Dendritic cell treated with granulocyte-macrophage colony-stimulating factor and Interleukin-4, amounts not matched to agents 40 ng/mL and 50 ng/mL, for 4 days (primary cell): Measurements from ENCODE around the gene CACNA2D4.

Experiments used
- H3K27ac Mint-ChIP-seq: one replicate; pipeline ENCODE4 v1.8.0; 2022; ENCODE audit warnings: mild to moderate bottlenecking, mixed read lengths
- H3K27me3 Mint-ChIP-seq: one replicate; pipeline ENCODE4 v1.8.0; 2022; ENCODE audit warnings: mild to moderate bottlenecking, mixed read lengths
- H3K36me3 Mint-ChIP-seq: one replicate; pipeline ENCODE4 v1.8.0; 2022; ENCODE audit warnings: low read depth, mixed read lengths
- H3K4me1 Mint-ChIP-seq: one replicate; pipeline ENCODE4 v1.8.0; 2022; ENCODE audit warnings: low read depth, mixed read lengths
- H3K4me3 Mint-ChIP-seq: one replicate; pipeline ENCODE4 v1.8.0; 2022; ENCODE audit warnings: mild to moderate bottlenecking, moderate library complexity, mixed read lengths
- H3K9me3 Mint-ChIP-seq: one replicate; pipeline ENCODE4 v1.8.0; 2022; ENCODE audit warnings: mixed read lengths
- intact Hi-C: fragments of 100-400 bp; cut with micrococcal nuclease; formaldehyde crosslinking; loops from one replicate; pipeline ENCODE4 v1.15.0; 2022

The CACNA2D4 gene

GRCh38 chr12:1842183-1842904, 76.1 kb downstream of the CACNA2D4 start:
- H3K4me3 Mint-ChIP-seq = no peak overlapping the region
- no peaks in the 10 kb centered on the region for H3K9me3 Mint-ChIP-seq
- peaks cover 81% of the 10 kb centered on the region for H3K4me1 Mint-ChIP-seq
- H3K36me3 Mint-ChIP-seq = no peaks in the 10 kb centered on the region
- H3K27me3 Mint-ChIP-seq = peaks cover 12% of the 10 kb centered on the region
- H3K27ac Mint-ChIP-seq = peak overlapping the region; percentile 57
- intact Hi-C loops = loop anchor here (10.0 kb wide), 1 partner anchor 62 kb away; no protein-coding TSS in a partner anchor

GRCh38 chr12:1841586-1842182, 76.8 kb downstream of the CACNA2D4 start:
- peak overlapping the region; percentile 57 for H3K27ac Mint-ChIP-seq
- no peaks in the 10 kb centered on the region for H3K9me3 Mint-ChIP-seq
- peaks cover 75% of the 10 kb centered on the region for H3K4me1 Mint-ChIP-seq
- H3K4me3 Mint-ChIP-seq = no peak overlapping the region
- H3K36me3 Mint-ChIP-seq = no peaks in the 10 kb centered on the region
- H3K27me3 Mint-ChIP-seq = peaks cover 12% of the 10 kb centered on the region
- intact Hi-C loops = loop anchor here (10.0 kb wide), 1 partner anchor 63 kb away; no protein-coding TSS in a partner anchor

DNA sequence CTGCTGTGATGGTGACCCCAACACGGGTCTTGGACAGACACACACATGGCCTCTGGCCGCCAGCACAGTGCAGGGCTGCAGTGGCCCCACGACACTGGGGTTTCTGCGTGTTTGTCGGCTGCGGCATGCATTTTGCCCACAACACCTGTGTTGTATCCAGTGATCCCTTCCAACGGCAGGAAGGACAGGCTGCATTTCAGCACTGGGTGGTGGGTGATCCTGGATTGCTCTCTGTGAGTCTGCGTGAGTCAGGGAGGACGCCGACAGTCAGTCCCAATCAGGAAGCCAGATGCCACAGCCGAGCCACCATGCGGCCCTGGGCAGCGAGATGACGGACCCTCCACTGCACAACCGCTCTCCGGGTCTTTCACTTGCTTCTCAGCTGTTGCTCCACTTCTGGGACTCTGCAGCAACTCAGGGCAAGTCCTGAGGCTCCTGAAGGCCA, 77.4 kb downstream of the CACNA2D4 start:
- peaks cover 12% of the 10 kb centered on the region for H3K27me3 Mint-ChIP-seq
- H3K27ac Mint-ChIP-seq = no peak overlapping the region
- no peak overlapping the region for H3K4me3 Mint-ChIP-seq
- no peaks in the 10 kb centered on the region for H3K36me3 Mint-ChIP-seq
- intact Hi-C loops = loop anchor here (10.0 kb wide), 1 partner anchor 64 kb away; no protein-coding TSS in a partner anchor
- H3K9me3 Mint-ChIP-seq = no peaks in the 10 kb centered on the region
- peaks cover 76% of the 10 kb centered on the region for H3K4me1 Mint-ChIP-seq

DNA sequence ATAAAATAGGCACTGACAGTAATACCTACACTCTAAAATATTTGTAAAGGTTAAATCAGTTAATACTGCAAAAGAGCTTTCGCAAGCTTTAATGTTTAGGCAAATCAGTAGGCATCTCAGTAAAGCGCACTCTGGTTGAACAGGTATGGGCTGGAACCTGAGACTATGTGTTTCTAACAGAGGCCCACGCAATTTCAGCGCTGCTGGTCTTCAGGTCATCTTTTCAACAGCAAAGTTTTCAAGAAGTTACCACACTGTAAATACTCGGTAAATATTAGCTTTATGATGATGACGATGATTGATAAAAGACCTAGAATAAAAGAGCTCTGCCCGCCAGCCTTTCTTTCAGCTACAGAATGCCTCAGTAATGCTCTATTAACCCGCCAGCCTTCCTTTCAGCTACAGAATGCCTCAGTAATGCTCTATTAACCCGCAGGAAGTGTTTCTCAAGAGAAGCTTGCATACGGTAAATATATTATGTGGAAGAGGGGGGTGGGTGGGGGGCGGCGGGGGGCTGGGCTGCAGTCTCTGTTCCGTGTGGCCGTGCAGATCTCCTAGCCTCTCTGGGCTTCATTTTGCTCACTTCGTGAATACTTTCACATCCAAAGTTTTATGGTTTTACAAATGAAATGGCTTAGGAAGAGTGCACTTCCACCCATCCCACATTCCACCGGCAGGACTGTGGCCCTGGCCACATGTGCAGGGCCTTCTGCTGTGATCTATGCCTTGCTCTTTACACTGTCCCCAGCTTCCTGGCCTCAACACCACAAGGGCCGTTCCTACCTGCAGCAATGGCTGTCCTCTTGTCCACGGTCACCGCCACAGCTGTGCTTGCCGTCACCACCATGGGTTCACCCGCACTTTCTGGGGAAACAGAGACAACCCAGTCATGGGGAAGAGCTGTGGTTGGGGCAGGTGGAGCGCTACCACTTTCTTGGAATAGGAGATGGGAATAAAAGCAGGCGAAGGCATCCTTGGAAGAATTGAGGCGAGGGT, 78.2 kb downstream of the CACNA2D4 start:
- no peaks in the 10 kb centered on the region for H3K9me3 Mint-ChIP-seq
- no peak overlapping the region for H3K27ac Mint-ChIP-seq
- intact Hi-C loops = loop anchor here (10.0 kb wide), 1 partner anchor 65 kb away; no protein-coding TSS in a partner anchor
- no peaks in the 10 kb centered on the region for H3K36me3 Mint-ChIP-seq
- no peak overlapping the region for H3K4me3 Mint-ChIP-seq
- peaks cover 12% of the 10 kb centered on the region for H3K27me3 Mint-ChIP-seq
- H3K4me1 Mint-ChIP-seq = peaks cover 71% of the 10 kb centered on the region

GRCh38 chr12:1839464-1839863, 79.0 kb downstream of the CACNA2D4 start:
- H3K36me3 Mint-ChIP-seq = no peaks in the 10 kb centered on the region
- H3K4me1 Mint-ChIP-seq = peaks cover 65% of the 10 kb centered on the region
- intact Hi-C loops = no loop called here
- H3K27ac Mint-ChIP-seq = no peak overlapping the region
- peaks cover 8% of the 10 kb centered on the region for H3K27me3 Mint-ChIP-seq
- no peak overlapping the region for H3K4me3 Mint-ChIP-seq
- H3K9me3 Mint-ChIP-seq = no peaks in the 10 kb centered on the region

GRCh38 chr12:1838994-1839365, 79.5 kb downstream of the CACNA2D4 start:
- H3K27me3 Mint-ChIP-seq = peaks cover 11% of the 10 kb centered on the region
- no peak overlapping the region for H3K4me3 Mint-ChIP-seq
- no peaks in the 10 kb centered on the region for H3K36me3 Mint-ChIP-seq
- no peak overlapping the region for H3K27ac Mint-ChIP-seq
- intact Hi-C loops = no loop called here
- H3K9me3 Mint-ChIP-seq = no peaks in the 10 kb centered on the region
- peaks cover 60% of the 10 kb centered on the region for H3K4me1 Mint-ChIP-seq

DNA sequence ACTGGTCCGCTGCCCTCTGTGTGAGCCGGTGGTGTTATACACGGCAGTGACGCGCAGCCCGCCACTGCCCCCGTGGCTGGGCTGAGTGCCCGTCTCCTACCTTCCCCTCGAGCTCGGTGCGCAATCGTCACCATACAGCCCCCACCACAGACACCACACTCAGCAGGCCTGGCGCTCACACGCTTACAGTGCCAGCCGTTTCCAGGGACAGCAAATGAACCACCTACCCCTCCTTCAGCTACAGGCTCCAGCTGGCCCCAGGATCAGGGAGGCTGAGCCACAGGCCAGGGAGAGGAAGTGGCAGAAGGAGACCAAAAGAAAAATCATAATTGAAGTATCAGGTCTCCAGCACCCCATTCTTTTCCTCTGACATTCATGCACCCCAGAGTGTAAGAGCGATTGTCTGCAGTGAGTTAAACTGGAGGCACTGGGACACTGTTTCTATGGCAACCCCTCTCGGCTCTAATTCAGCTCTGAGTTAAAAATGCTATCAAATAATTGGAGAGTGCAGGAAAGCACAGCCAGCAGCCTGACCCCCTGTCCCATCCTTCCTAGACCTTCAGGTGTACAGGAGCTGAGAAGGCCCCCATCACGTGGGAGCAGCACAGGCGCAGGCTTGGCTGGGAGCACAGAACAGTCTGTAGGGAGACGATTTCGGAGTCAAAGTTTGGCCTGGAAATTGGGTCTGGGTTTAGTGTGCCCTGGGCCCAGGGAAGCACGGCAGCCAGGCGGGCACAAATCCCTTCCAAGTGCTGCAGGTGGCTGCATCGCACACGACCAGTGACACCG, 80.1 kb downstream of the CACNA2D4 start:
- Mint-ChIP-seq H3K27me3 (peaks cover 15% of the 10 kb centered on the region), H3K4me1 (peaks cover 57% of the 10 kb centered on the region), H3K27ac (no peak overlapping the region), H3K9me3 (no peaks in the 10 kb centered on the region), H3K36me3 (no peaks in the 10 kb centered on the region), H3K4me3 (no peak overlapping the region)
- intact Hi-C loops = no loop called here

DNA sequence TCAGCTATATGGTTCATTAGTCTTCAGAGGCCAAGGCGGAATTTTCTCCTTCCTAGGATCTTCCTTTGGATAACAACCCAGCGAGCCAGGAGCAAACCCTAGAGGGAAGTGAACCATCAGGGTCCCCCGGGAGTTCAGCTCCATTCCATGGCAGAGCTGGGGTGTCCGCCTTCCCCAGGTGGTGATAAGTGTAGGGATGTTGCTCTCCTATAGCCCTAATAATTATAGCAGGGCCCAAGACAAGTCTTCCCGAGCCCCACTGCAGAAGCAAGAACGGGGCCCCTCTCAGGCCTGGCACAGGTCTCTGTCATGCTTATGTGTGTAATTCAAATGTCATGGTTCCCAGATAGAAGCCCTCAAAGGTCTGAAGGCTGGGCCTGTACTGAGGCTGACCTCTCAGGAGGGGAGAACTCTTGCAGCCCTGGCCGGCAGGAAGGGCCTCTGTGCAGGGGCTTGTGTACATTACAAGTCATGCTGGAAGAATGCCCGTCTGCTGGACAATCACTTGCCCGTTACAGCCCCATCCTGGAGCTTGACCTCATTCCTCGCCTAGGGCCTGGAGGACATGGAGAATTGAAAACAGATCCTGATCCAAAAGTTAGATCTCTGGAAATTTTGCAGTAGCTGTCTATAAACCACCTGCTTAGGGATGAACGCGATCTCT, 80.8 kb downstream of the CACNA2D4 start:
- no peak overlapping the region for H3K27ac Mint-ChIP-seq
- peaks cover 17% of the 10 kb centered on the region for H3K27me3 Mint-ChIP-seq
- no peaks in the 10 kb centered on the region for H3K9me3 Mint-ChIP-seq
- no peaks in the 10 kb centered on the region for H3K36me3 Mint-ChIP-seq
- peaks cover 53% of the 10 kb centered on the region for H3K4me1 Mint-ChIP-seq
- no peak overlapping the region for H3K4me3 Mint-ChIP-seq
- intact Hi-C loops = no loop called here

GRCh38 chr12:1836854-1837421, 81.5 kb downstream of the CACNA2D4 start:
- H3K27me3 Mint-ChIP-seq = peaks cover 18% of the 10 kb centered on the region
- H3K9me3 Mint-ChIP-seq = no peaks in the 10 kb centered on the region
- no peak overlapping the region for H3K4me3 Mint-ChIP-seq
- H3K27ac Mint-ChIP-seq = no peak overlapping the region
- no peaks in the 10 kb centered on the region for H3K36me3 Mint-ChIP-seq
- peaks cover 48% of the 10 kb centered on the region for H3K4me1 Mint-ChIP-seq
- intact Hi-C loops = no loop called here

- Mint-ChIP-seq H3K27ac (no peak overlapping the region), H3K27me3 (peaks cover 20% of the 10 kb centered on the region), H3K4me3 (no peak overlapping the region), H3K9me3 (no peaks in the 10 kb centered on the region), H3K4me1 (peaks cover 44% of the 10 kb centered on the region), H3K36me3 (no peaks in the 10 kb centered on the region)
- intact Hi-C loops = no loop called here
Observed at GRCh38 chr12:1836241-1836803, 82.1 kb downstream of the CACNA2D4 start.

DNA sequence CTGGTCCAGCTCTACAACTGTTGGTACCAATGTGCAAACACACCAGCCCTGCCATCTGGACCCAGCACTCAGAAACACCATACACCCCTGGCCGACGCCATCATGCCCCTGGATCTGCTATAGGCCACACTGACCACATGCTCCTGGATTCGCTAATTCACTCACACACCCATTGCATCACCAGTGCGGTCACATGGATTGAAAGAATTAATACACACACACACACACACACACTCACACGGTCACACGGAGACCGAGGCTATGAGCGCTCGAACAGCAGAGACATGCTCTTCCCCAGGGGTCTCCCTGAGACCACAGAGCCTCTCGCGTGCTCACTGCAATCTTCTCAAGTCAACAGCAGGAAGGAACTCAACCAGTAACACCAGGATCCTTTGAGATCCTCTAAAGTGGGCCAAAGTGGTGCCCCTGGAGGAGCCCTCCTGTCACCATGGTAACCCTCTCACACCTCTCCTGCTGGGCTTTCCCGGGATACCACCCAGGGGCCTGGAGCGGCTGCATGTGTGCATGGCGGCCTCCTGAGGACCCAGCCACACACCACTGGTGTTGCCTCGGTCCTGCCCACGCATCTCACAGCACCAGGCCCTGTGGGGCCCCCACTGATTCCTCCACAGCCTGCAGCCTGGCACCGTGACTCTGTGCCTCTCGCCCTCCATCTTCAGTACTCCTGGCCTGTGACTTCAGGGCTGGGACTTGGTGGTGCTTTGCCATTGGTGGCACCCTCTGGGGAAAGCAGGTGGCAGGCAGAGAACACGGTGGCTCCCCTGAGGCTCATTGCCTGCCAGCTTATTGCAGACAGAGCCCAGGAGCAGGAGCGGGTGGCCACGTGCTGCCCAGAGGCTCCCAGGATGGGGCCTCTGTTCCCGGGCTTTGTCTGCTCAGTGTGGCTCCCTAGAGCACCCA, 83.0 kb downstream of the CACNA2D4 start:
- H3K27ac Mint-ChIP-seq = no peak overlapping the region
- no peak overlapping the region for H3K4me3 Mint-ChIP-seq
- H3K9me3 Mint-ChIP-seq = no peaks in the 10 kb centered on the region
- H3K36me3 Mint-ChIP-seq = no peaks in the 10 kb centered on the region
- H3K4me1 Mint-ChIP-seq = peaks cover 42% of the 10 kb centered on the region
- intact Hi-C loops = no loop called here
- H3K27me3 Mint-ChIP-seq = peaks cover 27% of the 10 kb centered on the region
